ENCODE measurements around the gene TRUB2. TPM values are rescaled to one million over a fixed set of nuclear protein-coding genes. Genes with fewer than 3 reads are reported as not detected.

Gene TRUB2
- total RNA-seq, 1 experiment from 2014 or later = 22.5 TPM

DNA sequence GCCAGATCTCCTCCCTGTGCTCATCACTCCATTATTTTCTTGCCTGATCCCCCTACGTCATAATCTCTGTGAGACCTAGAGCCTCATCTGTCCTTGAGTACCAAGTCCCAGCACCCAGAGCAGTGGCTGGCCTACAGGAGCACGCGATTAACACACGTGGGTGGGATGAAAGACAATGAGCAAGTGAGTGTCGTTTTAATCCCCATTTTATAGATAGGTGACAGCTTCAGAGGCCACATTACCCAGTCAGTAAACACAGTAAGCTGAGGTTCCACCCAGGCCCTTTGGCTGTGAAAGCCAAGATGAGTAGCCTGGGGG lies 17.3 kb downstream of the TRUB2 start:
- in situ Hi-C loops (cut with HindIII; ENCODE audit: low pct_unique_long_range_greater_than_20kb, low sequenced_read_pairs) (no loop called here), intact Hi-C loops (cut with micrococcal nuclease; ENCODE audit: unreplicated experiment) (no loop called here)
- Histone ChIP-seq H3K27me3 (ENCODE audit: control insufficient read depth, insufficient read depth, low read length) (no peaks in the 10 kb centered on the region), H3K4me3 (ENCODE audit: low read depth in 2 of 2, low read length in 2 of 2) (no peak overlapping the region), H3K27ac (ENCODE audit: low read length) (no peak overlapping the region), H3K9me3 (ENCODE audit: control insufficient read depth, insufficient read depth, low read depth, low read length) (no peaks in the 10 kb centered on the region), H3K36me3 (ENCODE audit: control insufficient read depth, insufficient read depth, low read length) (no peaks in the 10 kb centered on the region), H3K4me1 (ENCODE audit: control insufficient read depth, insufficient read depth, low read length) (no peaks in the 10 kb centered on the region)
- TF ChIP-seq REST (IDR thresholded peaks at IDR 0.05; ENCODE audit: insufficient read depth in 1 of 2, low read depth in 2 of 2, low read length in 1 of 2) (no peak), CTCF (IDR thresholded peaks at IDR 0.05) (no peak), SIN3A (IDR thresholded peaks at IDR 0.05; ENCODE audit: borderline replicate concordance, insufficient read depth, low read depth, low read length) (no peak), TCF7L2 (IDR thresholded peaks at IDR 0.05; ENCODE audit: low read depth, low read length) (no peak), POLR2AphosphoS5 (IDR thresholded peaks at IDR 0.05; ENCODE audit: low read depth, low read length) (no peak)
- POLR2A ChIA-PET = interaction anchor here (0.6 kb wide), 1 partner anchor 53 kb away, joined by 3 read pairs; no protein-coding TSS in a partner anchor
- BruUV-seq (replicated peaks) = no TSS peak
- CTCF ChIA-PET = no interaction called here
- DNase-seq (ENCODE audit: low read depth, low spot score) = no peak
- ATAC-seq = no peak

DNA sequence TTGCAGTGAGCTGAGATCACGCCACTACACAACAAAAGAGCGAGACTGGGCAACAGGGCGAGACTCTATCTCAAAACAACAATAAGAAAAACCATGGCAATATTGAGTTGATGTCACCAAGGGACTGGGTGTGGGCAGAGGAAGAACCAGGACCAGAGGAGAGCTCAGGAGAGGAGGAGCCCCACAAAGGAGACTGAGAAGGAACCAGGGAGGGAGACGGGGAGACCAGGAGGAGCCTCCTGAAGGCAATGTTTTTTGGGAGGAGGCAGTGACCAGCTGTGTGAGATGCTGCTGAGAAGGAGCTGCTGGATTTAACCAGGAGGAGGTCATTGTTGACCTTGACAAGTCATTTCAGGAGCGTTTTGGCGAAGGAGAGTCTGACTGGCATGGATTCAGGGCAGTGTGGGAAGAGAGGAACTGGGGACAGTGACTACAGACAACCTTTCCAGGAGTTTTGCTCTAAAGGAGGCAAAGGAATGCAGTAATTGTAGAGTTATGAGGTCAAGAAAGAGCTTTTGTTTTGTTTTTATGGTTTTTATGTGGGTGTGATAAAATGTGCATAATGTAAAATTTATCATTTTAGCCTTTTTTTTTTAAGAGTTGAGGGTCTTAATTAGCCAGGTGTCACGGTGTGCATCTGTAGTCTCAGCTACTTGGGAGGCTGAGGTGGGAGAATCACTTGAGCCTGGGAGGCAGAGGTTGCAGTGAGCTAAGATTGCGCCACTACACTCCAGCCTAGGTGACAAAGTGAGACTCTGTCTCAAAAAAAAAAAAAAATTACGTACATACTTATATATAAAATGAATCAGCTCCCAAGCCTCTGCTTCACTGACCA lies 17.9 kb downstream of the TRUB2 start:
- POLR2A ChIA-PET = no interaction called here
- CTCF ChIA-PET = interaction anchor here (0.7 to 1.5 kb wide), 3 partner anchors 9 to 37 kb away, joined by 4 to 5 read pairs (median 4); no protein-coding TSS in a partner anchor
- H3K36me3 ChIP-seq (ENCODE audit: control insufficient read depth, insufficient read depth, low read length) = no peaks in the 10 kb centered on the region
- ATAC-seq (no peak), DNase-seq (ENCODE audit: low read depth, low spot score) (no peak)
- BruUV-seq (replicated peaks) = no TSS peak
- no peak for TF ChIP-seq TCF7L2 (IDR thresholded peaks at IDR 0.05; ENCODE audit: low read depth, low read length)
- no peak for TF ChIP-seq CTCF (IDR thresholded peaks at IDR 0.05)
- no peak for TF ChIP-seq POLR2AphosphoS5 (IDR thresholded peaks at IDR 0.05; ENCODE audit: low read depth, low read length)
- no peak for TF ChIP-seq REST (IDR thresholded peaks at IDR 0.05; ENCODE audit: insufficient read depth in 1 of 2, low read depth in 2 of 2, low read length in 1 of 2)
- TF ChIP-seq SIN3A (IDR thresholded peaks at IDR 0.05; ENCODE audit: borderline replicate concordance, insufficient read depth, low read depth, low read length) = no peak
- intact Hi-C loops (cut with micrococcal nuclease; ENCODE audit: unreplicated experiment) = no loop called here
- no peak overlapping the region for H3K4me3 ChIP-seq (ENCODE audit: low read depth in 2 of 2, low read length in 2 of 2)
- H3K9me3 ChIP-seq (ENCODE audit: control insufficient read depth, insufficient read depth, low read depth, low read length) = no peaks in the 10 kb centered on the region
- H3K4me1 ChIP-seq (ENCODE audit: control insufficient read depth, insufficient read depth, low read length) = no peaks in the 10 kb centered on the region
- H3K27ac ChIP-seq (ENCODE audit: low read length) = no peak overlapping the region
- no peaks in the 10 kb centered on the region for H3K27me3 ChIP-seq (ENCODE audit: control insufficient read depth, insufficient read depth, low read length)
- in situ Hi-C loops (cut with HindIII; ENCODE audit: low pct_unique_long_range_greater_than_20kb, low sequenced_read_pairs) = no loop called here

Measured in Panc1 (cell line).